Gastroesophageal sphincter (tissue), 3 donors: ENCODE data around the gene KLC3.

Experiments
- CTCF ChIP-seq, 4 experiments: fragments of 200-600 bp in 2 of 4; fragments of 450-650 bp in 2 of 4; sonication (generic) in 1 of 4; IDR thresholded peaks; one replicate each; pipeline ENCODE4 v1.5.1; 2017 to 2019; ENCODE audit warnings: antibody characterized with exemption in 4 of 4, mild to moderate bottlenecking in 2 of 4, moderate library complexity in 2 of 4
- POLR2AphosphoS5 ChIP-seq: sonication (generic); formaldehyde crosslinking; IDR thresholded peaks from one replicate; pipeline ENCODE4 v1.6.1; 2017; ENCODE audit warnings: antibody characterized with exemption

DNA sequence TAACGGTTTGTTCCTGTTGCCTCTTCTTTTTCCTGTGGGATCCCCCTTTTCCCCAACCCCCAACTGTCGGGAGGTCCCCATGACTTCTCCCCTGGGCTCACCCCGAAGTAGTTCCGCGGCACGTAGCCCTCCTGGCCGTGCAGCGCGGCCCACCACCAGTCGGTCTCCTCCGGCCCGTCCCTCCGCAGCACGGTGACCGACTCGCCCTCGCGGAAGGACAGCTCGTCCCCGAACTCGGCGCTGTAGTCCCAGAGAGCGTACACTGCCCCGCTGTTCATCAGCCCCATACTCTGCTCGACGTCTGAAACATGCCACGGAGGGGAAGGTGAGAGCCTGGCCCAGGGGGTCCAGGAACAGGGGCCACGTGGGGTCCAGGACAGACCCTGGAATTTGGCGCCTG is 41.9 kb downstream of the KLC3 start:
- TF ChIP-seq CTCF (IDR thresholded peaks at IDR 0.05) (no peak), POLR2AphosphoS5 (no peak)
